Adrenal gland (tissue), 12 donors: Measurements from ENCODE around the gene UBAP1. TPM values are rescaled to one million over a fixed set of nuclear protein-coding genes. Genes with fewer than 3 reads are reported as not detected.

Experiments used
- DNase-seq, 7 donors: peaks; one replicate each; pipeline ENCODE4 v3.0.0-alpha.2; 2019 to 2020
- H3K27ac ChIP-seq, 5 donors: fragments of 200-600 bp; sonication (generic) in 4 of 5; 1 replicate in 3 of 5; 2 replicates in 2 of 5; pipeline versions ENCODE4 v1.5.1 to v1.8.0; 2016 to 2020; ENCODE audit warnings: mild to moderate bottlenecking in 1 of 5
- H3K27me3 ChIP-seq: fragments of 200-600 bp; 2 replicates; pipeline ENCODE4 v1.8.0; 2021
- H3K36me3 ChIP-seq, 2 donors: fragments of 200-600 bp; replicated peaks in 1 of 2; 1 replicate in 1 of 2; 2 replicates in 1 of 2; pipeline versions ENCODE4 v1.5.1 to v1.8.0; 2018 to 2022
- H3K4me1 ChIP-seq, 2 donors: fragments of 200-600 bp; replicated peaks in 1 of 2; 1 replicate in 1 of 2; 2 replicates in 1 of 2; pipeline versions ENCODE4 v1.5.1 to v1.8.0; 2018 to 2021
- H3K4me3 ChIP-seq, 4 donors: fragments of 200-600 bp; sonication (generic) in 3 of 4; one replicate each; pipeline ENCODE4 v1.5.1; 2016 to 2018
- H3K9me3 ChIP-seq, 3 donors: fragments of 200-600 bp; sonication (generic) in 1 of 3; replicated peaks in 1 of 3; 1 replicate in 2 of 3; 2 replicates in 1 of 3; pipeline versions ENCODE4 v1.5.1 to v1.8.0; 2016 to 2021
- CTCF ChIP-seq, 6 experiments: fragments of 450-650 bp in 4 of 6; fragments of 200-600 bp in 2 of 6; sonication (generic) in 1 of 6; IDR thresholded peaks; 1 replicate in 5 of 6; 2 replicates in 1 of 6; pipeline versions ENCODE4 v1.5.1 to v1.8.0; 2016 to 2021; ENCODE audit warnings: antibody characterized with exemption in 6 of 6, mild to moderate bottlenecking in 2 of 6, moderate library complexity in 1 of 6
- POLR2A ChIP-seq, 2 donors: fragments of 450-650 bp; IDR thresholded peaks; one replicate each; pipeline ENCODE4 v1.6.1; 2017; ENCODE audit warnings: antibody characterized with exemption in 2 of 2, mild to moderate bottlenecking in 2 of 2, moderate library complexity in 1 of 2
- WGBS, 4 donors: extraction: QIAGEN DNeasy Blood & Tissue Kit in 2 of 4; methylation state at CpG; one replicate each; pipeline versions ENCODE4 v1.1.5 to v1.1.7; 2013 to 2017; 5-methylcytosine and 5-hydroxymethylcytosine counted together
- intact Hi-C, 2 donors: fragments of 100-400 bp; cut with DNase I; formaldehyde crosslinking; loops; one replicate each; pipeline versions ENCODE4 v1.14.1 to v1.15.0; 2022 to 2023
- polyA plus RNA-seq, 3 donors: library from polyadenylated mRNA; stranded (reverse); fragments of 200-250 nt in 2 of 3; fragments of 350-450 nt in 1 of 3; fragmentation: Illumina TruSeq in 1 of 3; extraction: RNeasy Lipid Tissue Mini Kit (QIAGEN cat#74804) in 1 of 3; gene quantifications; one replicate each; pipeline ENCODE4 v1.2.3, GENCODE V29; 2013 to 2014
- total RNA-seq, 9 donors: library from RNA; depleted of rRNA in 4 of 9; stranded (reverse); fragments of >200 nt in 4 of 9; fragments of 120-200 nt in 1 of 9; fragmentation: NEBNext Ultra II Directional in 1 of 9; extraction: Animal tissue kit (Norgen Biotek cat#: 25700) in 1 of 9; gene quantifications; one replicate each; pipeline versions ENCODE4 v1.1.0 to v1.2.4, GENCODE V29; 2013 to 2023
- donor health status: healthy with polysubstance abuse.
- donor health status: Bipolar disorder and iron deficiency.
- donor health status: DM: yes; HTN: yes; CAD: no.
- donor health status: DM: no; HTN: no; CAD: no.
- donor health status: DM: no; HTN: no; CAD: no.
- donor health status: DM: yes; HTN: yes; CAD: no.

UBAP1 gene
- total and polyA plus RNA-seq, 12 donors, result 34.8 to 146 (median 77.4) TPM

GRCh38 chr9:34252670-34253459 is 74.0 kb downstream of the UBAP1 start:
- H3K36me3 ChIP-seq, result peaks cover 0 to 37% of the 10 kb centered on the region in 2 donors

GRCh38 chr9:34253460-34253837 is 74.6 kb downstream of the UBAP1 start:
- H3K27me3 ChIP-seq, result no peaks in the 10 kb centered on the region
- intact Hi-C loops, result loop anchor here in 1 of 2 donors (10.0 kb wide), 1 partner anchor 129 kb away; the partner anchor contains the start of gene DCAF12
- no peak overlapping the region for H3K4me3 ChIP-seq
- no peaks in the 10 kb centered on the region for H3K9me3 ChIP-seq
- H3K36me3 ChIP-seq, result peaks cover 0 to 32% of the 10 kb centered on the region in 2 donors
- peak overlapping the region; percentile 45 to 86 (median 70) for H3K27ac ChIP-seq
- peaks cover 23 to 44% of the 10 kb centered on the region in 2 donors for H3K4me1 ChIP-seq
- WGBS, 4 donors, result 21 to 47% (median 36%) methylated on average over 3 of the region's 3 CpGs
- TF ChIP-seq POLR2A (IDR thresholded peaks at IDR 0.05), result no peak
- TF ChIP-seq CTCF (IDR thresholded peaks at IDR 0.05), result peak in 5 of 6 experiments; percentile 10 to 62 (median 41)
- peak; percentile 46 to 80 (median 63) for DNase-seq

More at GRCh38 chr9:34252670-34253459, 74.0 kb downstream of the UBAP1 start:
- peak; percentile 73 to 92 (median 78) for DNase-seq
- intact Hi-C loops, result loop anchor here in 1 of 2 donors (10.0 kb wide), 1 partner anchor 128 kb away; the partner anchor contains the start of gene DCAF12
- peak; percentile 77 to 94 (median 89) for TF ChIP-seq CTCF (IDR thresholded peaks at IDR 0.05)
- TF ChIP-seq POLR2A (IDR thresholded peaks at IDR 0.05), result no peak
- H3K27me3 ChIP-seq, result no peaks in the 10 kb centered on the region
- no peaks in the 10 kb centered on the region for H3K9me3 ChIP-seq
- no peak overlapping the region for H3K4me3 ChIP-seq
- H3K4me1 ChIP-seq, result peaks cover 23 to 46% of the 10 kb centered on the region in 2 donors
- H3K27ac ChIP-seq, result peak overlapping the region; percentile 45 to 86 (median 70)
- WGBS, 4 donors, result 22 to 35% (median 24%) methylated on average over 10 of the region's 10 CpGs

- Histone ChIP-seq H3K36me3 (peaks cover 0 to 29% of the 10 kb centered on the region in 2 donors), H3K4me3 (no peak overlapping the region), H3K27ac (peak overlapping the region in 4 of 5 donors; percentile 67 to 86 (median 76)), H3K27me3 (no peaks in the 10 kb centered on the region), H3K9me3 (no peaks in the 10 kb centered on the region), H3K4me1 (peaks cover 23 to 38% of the 10 kb centered on the region in 2 donors)
- intact Hi-C loops, result loop anchor here in 1 of 2 donors (10.0 kb wide), 1 partner anchor 130 kb away; the partner anchor contains the start of gene DCAF12
- TF ChIP-seq POLR2A (IDR thresholded peaks at IDR 0.05) (no peak), CTCF (IDR thresholded peaks at IDR 0.05) (no peak)
- 43 to 65% (median 51%) methylated on average over 11 to 16 of the region's 16 CpGs for WGBS, 4 donors
- peak in 6 of 7 donors; percentile 50 to 70 (median 56) for DNase-seq
Measured at GRCh38 chr9:34254141-34254913, 75.5 kb downstream of the UBAP1 start.
